Progenitor cell of endocrine pancreas (in vitro differentiated cells): ENCODE data around the gene ALPL. TPM values are rescaled to one million over a fixed set of nuclear protein-coding genes. Genes with fewer than 3 reads are reported as not detected.

ENCODE experiments used
- DNase-seq: peaks from one replicate; pipeline ENCODE4 v3.0.0; 2021; ENCODE audit warnings: low spot score; ENCODE audit not compliant: unreplicated experiment
- H3K27ac Mint-ChIP-seq: 2 replicates; pipeline ENCODE4 v1.8.0; 2021; ENCODE audit warnings: mild to moderate bottlenecking, moderate library complexity, mixed read lengths
- H3K27me3 Mint-ChIP-seq: 2 replicates; pipeline ENCODE4 v1.8.0; 2021; ENCODE audit warnings: mixed read lengths
- H3K36me3 Mint-ChIP-seq: 2 replicates; pipeline ENCODE4 v1.8.0; 2022; ENCODE audit warnings: mixed read lengths; ENCODE audit not compliant: insufficient read depth
- H3K4me1 Mint-ChIP-seq: 2 replicates; pipeline ENCODE4 v1.8.0; 2021; ENCODE audit warnings: low read depth, mixed read lengths
- H3K4me3 Mint-ChIP-seq: 2 replicates; pipeline ENCODE4 v1.8.0; 2021; ENCODE audit warnings: low read depth, mild to moderate bottlenecking, moderate library complexity, mixed read lengths
- H3K9me3 Mint-ChIP-seq: 2 replicates; pipeline ENCODE4 v1.8.0; 2021; ENCODE audit warnings: low read depth, mixed read lengths
- CTCF ChIP-seq: fragments of 200-600 bp; sonication (generic); IDR thresholded peaks from one replicate; pipeline ENCODE4 v1.5.0; 2021; ENCODE audit warnings: antibody characterized with exemption, mild to moderate bottlenecking; ENCODE audit not compliant: unreplicated experiment
- total RNA-seq: library from RNA; stranded (reverse); gene quantifications from 2 replicates; pipeline ENCODE4 v1.2.1, GENCODE V29; 2021

Gene ALPL
- total RNA-seq, 1 donor from 2014 or later, result 18.8 TPM

GRCh38 chr1:21526441-21526840 is 17.2 kb downstream of the ALPL start:
- H3K27me3 Mint-ChIP-seq, result peaks cover 14% of the 10 kb centered on the region
- no peaks in the 10 kb centered on the region for H3K36me3 Mint-ChIP-seq
- no peak overlapping the region for H3K4me3 Mint-ChIP-seq
- no peak overlapping the region for H3K27ac Mint-ChIP-seq
- no peaks in the 10 kb centered on the region for H3K9me3 Mint-ChIP-seq
- TF ChIP-seq CTCF, result no peak
- peaks cover 2% of the 10 kb centered on the region for H3K4me1 Mint-ChIP-seq
- no peak for DNase-seq

DNA sequence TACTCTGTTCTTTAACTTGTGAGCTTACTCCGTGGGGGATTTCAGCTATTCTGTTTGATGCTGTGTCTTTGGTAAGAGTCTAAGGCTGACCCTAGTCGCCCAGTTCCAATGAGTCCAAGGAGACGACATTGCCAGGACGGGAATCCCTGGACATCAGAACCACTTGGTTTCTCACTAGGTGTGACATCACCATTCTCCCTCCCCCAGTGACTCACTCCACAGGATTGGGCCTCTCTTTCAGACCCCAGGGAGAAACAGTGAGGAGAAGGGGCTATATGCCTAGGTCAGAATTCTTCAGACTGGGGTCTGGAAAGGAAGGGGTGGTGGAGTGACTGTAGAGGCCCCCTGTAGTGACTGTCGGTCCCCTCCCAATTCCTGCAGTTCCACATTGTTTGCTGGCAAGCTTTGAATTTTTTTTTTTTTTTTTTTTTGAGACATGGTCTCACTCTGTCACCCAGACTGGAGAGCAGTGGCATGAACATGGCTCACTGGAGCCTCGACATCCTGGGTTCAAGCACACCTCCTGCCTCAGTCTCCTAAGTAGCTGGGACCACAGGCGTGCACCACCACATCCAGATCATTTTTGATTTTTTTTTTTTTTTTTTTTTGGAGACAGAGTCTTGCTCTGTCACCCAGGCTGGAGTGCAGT is 21.3 kb downstream of the ALPL start:
- Mint-ChIP-seq H3K9me3 (no peaks in the 10 kb centered on the region), H3K27ac (no peak overlapping the region), H3K4me3 (no peak overlapping the region), H3K36me3 (no peaks in the 10 kb centered on the region), H3K4me1 (peaks cover 2% of the 10 kb centered on the region), H3K27me3 (peaks cover 17% of the 10 kb centered on the region)
- DNase-seq, result no peak
- no peak for TF ChIP-seq CTCF

GRCh38 chr1:21531241-21531640 is 22.0 kb downstream of the ALPL start:
- TF ChIP-seq CTCF, result no peak

GRCh38 chr1:21532496-21532895 is 23.3 kb downstream of the ALPL start:
- H3K36me3 Mint-ChIP-seq, result no peaks in the 10 kb centered on the region
- no peak overlapping the region for H3K27ac Mint-ChIP-seq
- H3K9me3 Mint-ChIP-seq, result no peaks in the 10 kb centered on the region
- H3K4me3 Mint-ChIP-seq, result no peak overlapping the region
- DNase-seq, result no peak
- TF ChIP-seq CTCF, result no peak
- H3K4me1 Mint-ChIP-seq, result peaks cover 2% of the 10 kb centered on the region
- H3K27me3 Mint-ChIP-seq, result peaks cover 20% of the 10 kb centered on the region

More at GRCh38 chr1:21531241-21531640, 22.0 kb downstream of the ALPL start:
- DNase-seq, result no peak
- Mint-ChIP-seq H3K4me1 (peaks cover 2% of the 10 kb centered on the region), H3K36me3 (no peaks in the 10 kb centered on the region), H3K27me3 (peaks cover 20% of the 10 kb centered on the region), H3K4me3 (no peak overlapping the region), H3K27ac (no peak overlapping the region), H3K9me3 (no peaks in the 10 kb centered on the region)

GRCh38 chr1:21532992-21533534 is 23.8 kb downstream of the ALPL start:
- H3K4me3 Mint-ChIP-seq, result no peak overlapping the region
- H3K4me1 Mint-ChIP-seq, result peaks cover 2% of the 10 kb centered on the region
- no peak overlapping the region for H3K27ac Mint-ChIP-seq
- H3K9me3 Mint-ChIP-seq, result no peaks in the 10 kb centered on the region
- peaks cover 25% of the 10 kb centered on the region for H3K27me3 Mint-ChIP-seq
- H3K36me3 Mint-ChIP-seq, result no peaks in the 10 kb centered on the region
- no peak for DNase-seq
- TF ChIP-seq CTCF, result no peak
